H1 (cell line): Measurements from ENCODE around the gene DTNB. TPM values are rescaled to one million over a fixed set of nuclear protein-coding genes. Genes with fewer than 3 reads are reported as not detected.

Experiments used
- RAD21 ChIP-seq, 2 experiments: IDR thresholded peaks in 1 of 2; conservative IDR thresholded peaks in 1 of 2; 2 replicates each; pipeline ENCODE4 v1.6.1; 2011; ENCODE audit warnings: low read depth in 2 of 2, low read length in 2 of 2, improper control_type of control experiment in 1 of 2, inconsistent platforms in 1 of 2, mild to moderate bottlenecking in 1 of 2, moderate library complexity in 1 of 2
- polyA plus RNA-seq, 7 experiments: library from polyadenylated mRNA; depleted of rRNA in 3 of 7; stranded (reverse) in 5 of 7; unstranded in 2 of 7; fragments of >200 nt in 5 of 7; fragments of 200-250 nt in 2 of 7; gene quantifications; 1 replicate in 5 of 7; 2 replicates in 1 of 7; 4 replicates in 1 of 7; pipeline versions ENCODE4 v1.2.1 to v1.2.3, GENCODE V29; 2011 to 2013; ENCODE audit warnings: missing spikeins in 2 of 7, mixed read lengths in 2 of 7
- total RNA-seq: library from RNA; stranded (reverse); fragmentation: NEBNext Ultra II Directional; extraction: Animal tissue kit (Norgen Biotek cat#: 25700); gene quantifications from 2 replicates; pipeline ENCODE4 v1.2.1, GENCODE V29; 2021

DTNB gene
- total and polyA plus RNA-seq, 2 of the 8 experiments (the other 6 are each of a cell fraction or from before 2014, with no cell fraction given), result 39.6 to 49.5 TPM

- peak; percentile 58 to 74 for TF ChIP-seq RAD21 (IDR thresholded peaks at IDR 0.05 in 1 of 2, conservative IDR thresholded peaks at IDR 0.05 in 1 of 2; ENCODE audit: low read depth in 2 of 2, low read length in 2 of 2)
- TF ChIP-seq, all 59 proteins: peak for 27
Measured at GRCh38 chr2:25376750-25377621, 296.4 kb downstream of the DTNB start (continued).
